Stimulated activated CD4-positive, alpha-beta T cell treated with anti-CD3 and anti-CD28 coated beads, Interleukin-15, amount 100 ng/mL, for 1 hour (primary cell): ENCODE data around the gene PCYT2.

Experiments
- DNase-seq, 2 donors: peaks; one replicate each; pipeline ENCODE4 v3.0.0-alpha.2; 2020; ENCODE audit warnings: low read depth in 1 of 2, low spot score in 1 of 2

Gene PCYT2

DNA sequence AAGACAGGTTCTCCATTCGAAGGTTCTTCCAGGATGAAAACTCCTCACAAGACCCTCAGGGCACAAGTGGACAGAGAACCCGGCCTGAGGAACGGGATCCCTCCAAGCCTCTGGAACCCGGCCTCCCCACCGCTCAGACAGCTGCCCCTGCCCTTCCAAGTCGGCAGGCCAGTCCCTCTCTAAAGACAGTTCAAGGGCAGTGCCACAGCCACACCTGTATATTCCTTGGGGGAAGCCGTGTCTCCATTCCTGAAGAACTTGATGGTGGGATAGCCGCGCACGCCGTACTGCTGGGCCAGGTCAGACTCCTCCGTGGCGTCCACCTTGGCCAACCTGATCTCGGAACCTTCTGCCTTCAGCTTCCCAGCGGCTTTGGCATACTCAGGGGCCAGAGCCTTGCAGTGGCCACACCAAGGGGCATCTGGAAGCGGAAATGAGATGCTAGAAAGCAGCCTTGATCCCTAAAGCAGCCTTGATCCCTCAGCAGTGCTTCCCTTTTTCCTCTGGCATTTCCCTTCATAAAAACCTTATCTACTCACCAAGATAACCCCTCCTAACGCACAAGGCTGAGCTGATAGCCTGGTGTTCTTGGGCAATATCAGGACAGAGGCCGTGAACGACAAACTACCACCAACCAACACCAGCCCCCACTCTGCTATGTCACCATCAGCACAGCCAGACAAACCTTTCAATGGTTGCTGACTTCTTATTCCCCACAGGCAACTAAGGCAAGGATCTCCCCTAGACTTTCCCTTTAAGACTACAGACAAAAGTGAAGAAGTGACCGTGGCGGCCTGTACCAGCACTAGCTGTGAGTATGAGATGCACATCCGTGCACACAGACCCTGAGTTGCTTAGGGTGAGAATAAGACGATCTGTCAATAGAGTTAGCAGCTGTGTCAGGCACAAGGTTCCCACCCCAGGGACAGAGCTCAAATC, 52.0 kb downstream of the PCYT2 start:
- DNase-seq, result no peak

DNA sequence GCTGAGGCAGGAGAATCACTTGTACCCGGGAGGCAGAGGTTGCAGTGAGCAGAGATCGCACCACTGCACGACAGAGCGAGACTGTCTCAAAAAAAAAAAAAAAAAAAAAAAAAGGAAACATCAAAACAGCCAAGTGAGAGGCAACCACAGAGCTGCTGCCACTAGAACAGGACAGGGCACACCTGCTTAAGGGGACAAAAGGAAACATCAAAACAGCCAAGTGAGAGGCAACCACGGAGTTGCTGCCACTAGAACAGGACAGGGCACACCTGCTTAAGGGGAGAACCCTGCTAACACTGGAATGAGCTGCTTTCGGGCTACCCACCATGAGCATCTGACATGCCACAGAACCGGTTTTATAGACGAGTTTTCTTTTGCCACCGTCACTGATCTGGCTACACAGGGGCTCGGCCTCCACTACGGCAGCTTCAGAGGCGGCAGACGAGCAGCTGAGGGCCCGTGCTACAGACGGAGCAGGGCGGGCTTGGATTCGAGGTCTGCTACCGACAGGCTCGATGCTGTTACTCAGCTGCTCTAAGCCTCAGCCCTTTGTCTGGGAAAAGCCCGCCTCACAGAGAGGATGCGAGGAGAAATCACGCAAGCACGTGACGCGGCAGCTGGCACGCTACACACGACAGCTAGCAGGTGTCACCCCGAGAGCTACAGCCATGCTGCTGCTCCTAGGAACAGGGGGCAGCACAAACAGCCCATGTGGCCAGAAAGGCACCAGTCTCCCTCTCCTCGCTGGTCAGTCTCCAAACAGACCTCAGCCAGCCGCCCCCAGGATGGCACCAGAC, 52.8 kb downstream of the PCYT2 start:
- DNase-seq, result no peak

DNA sequence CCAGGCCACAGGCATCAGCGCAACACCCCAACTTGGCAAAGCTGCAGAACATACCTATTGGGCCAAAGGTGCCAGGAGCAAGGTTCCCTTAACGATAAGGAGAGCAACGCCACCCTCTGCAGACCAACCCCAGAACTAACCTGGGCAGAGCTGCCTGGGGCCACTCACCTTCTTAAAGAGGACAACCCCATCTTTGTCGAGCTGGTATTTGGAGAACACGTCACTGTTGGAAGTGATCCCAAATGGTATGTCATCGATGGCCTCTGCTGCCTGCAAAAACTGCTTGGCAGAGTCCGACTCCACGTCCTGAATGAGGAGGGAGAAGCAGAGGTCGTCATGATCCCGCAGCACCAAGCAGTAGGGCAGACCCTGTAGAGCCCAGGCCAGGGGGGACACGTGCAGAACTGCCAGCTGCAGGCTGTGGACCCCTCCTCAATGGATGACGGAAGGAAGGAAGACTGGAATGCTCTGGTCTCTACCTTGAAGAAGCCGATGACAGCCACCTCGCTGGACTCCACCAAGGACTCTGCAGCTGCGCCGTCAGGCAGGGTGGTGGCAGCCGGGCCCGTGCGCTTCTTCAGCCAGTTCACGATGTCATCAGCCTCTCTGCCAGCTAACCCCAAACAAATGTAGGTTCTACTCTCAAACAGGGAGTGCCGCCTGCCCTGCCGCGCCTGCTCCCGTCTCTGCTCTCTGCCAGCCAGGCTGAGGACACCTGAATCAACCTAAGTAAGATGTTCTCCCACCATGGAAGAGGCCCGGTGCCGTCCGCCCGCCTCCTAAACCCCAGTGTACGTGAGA, 56.0 kb downstream of the PCYT2 start:
- no peak for DNase-seq

DNA sequence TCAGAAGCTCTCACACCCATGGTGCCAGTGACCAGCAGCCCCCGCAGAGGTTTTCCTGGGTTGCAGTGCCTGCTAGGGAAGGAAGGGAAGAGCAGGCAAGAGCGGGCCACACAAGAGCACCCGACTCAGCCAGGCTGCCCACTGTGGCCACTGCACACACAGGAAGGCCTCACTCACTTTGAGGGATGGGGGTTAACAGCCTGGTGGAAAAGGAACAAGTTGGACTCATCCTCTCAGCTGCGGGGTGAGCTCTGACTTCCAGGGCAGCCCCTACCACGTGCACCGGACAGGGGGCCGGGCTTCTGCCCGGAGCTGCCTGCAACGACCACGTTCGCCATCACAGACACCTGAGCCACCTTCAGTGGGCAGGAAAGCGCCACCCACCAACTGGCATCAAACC, 59.0 kb downstream of the PCYT2 start:
- DNase-seq, result no peak

DNA sequence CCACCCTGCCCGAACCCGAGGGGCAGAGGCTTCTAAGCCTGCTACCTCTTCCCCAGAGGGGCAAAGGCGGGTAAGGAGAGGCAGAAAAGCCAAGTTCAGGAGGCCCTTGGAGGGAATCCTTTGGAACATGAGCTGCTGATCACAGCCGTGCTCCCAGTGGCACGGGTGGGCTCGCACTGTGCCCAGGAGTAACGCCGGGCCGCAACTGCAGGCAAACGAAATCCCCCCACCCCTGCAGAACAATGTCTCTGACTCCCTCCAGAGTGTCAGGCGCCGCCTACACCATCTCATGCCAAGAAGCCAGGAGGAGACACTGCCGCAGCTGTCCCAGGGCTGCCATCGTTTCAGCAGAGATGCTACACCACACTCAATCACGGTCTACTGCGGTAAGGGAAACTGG, 59.8 kb downstream of the PCYT2 start:
- no peak for DNase-seq
